ENCODE data around the gene STYXL2.

STYXL2 gene

GRCh38 chr1:167111868-167112709 is 18.2 kb downstream of the STYXL2 start:
- DNase-seq, result no peak

DNA sequence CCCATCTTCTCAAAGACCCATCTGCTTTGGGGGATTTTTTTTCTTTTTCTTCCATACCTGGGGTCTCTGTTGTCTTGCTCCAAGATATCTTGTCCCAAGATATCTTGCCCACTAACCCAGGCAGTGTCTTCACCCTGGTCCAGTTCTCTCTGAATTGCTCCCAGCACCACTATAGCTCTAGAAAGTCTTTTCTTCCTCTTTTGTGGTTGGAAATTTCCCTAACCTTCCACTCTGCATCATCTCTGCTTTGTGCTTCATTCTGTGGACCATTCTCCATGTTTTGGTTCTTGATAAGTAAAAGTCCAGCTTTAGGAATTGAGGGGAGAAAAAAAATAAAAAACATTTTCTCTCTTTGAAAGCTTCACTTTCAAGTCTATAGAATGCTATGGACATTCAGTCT is 20.9 kb downstream of the STYXL2 start:
- no peak for DNase-seq

GRCh38 chr1:167115655-167116054 is 21.8 kb downstream of the STYXL2 start:
- no peak for DNase-seq

DNA sequence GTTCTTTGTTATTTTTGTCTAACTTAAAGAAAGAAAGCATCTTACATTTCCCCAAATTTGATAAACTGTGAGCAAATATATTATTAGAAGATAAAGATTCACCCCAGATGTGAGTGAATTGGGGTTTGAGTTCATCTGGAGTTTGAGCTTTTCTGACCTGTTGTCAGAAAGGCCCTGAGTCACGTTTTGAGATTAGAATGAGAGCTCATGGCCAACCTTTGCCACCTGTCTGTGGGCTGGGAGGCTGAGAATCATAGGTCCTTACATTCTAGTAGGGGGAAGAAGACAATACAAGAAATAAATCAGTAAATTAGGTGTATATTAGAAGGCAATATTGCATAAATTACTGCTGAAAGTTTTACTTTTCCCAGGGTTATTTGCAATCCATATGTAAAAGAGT is 22.3 kb downstream of the STYXL2 start:
- DNase-seq, result no peak

DNA sequence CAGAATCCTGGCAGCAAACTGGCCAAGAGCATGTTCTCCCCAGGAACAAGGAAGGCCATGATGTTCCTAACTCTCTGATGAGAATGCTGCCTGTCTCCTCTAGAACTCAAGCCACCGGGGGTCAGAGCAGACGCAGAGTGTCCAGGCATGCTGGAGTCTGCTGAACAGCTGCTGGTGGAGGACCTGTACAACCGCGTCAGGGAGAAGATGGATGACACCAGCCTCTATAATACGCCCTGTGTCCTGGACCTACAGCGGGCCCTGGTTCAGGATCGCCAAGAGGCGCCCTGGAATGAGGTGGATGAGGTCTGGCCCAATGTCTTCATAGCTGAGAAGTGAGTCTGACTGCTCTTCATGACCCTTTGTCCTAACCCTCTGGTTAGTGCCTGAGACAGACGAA is 23.4 kb downstream of the STYXL2 start:
- no peak for DNase-seq

DNA sequence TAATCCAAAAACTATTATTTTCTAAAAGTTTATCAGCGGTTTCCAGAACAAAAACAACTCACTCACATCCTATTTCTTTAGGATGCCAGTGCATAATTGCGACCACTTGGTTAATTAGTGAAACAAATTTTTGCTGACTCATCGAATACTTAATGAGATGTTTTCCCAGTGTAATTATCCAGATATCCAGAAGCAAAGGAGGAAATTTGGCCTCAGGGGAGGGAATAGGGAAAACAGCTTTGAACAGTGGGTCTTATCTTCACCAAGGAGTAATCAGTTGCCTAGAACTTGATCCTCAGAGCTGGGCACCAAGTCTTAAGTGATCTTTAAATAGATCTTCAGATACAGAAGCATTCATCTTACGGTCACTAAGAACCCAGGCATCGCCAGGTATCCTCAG is 24.3 kb downstream of the STYXL2 start:
- DNase-seq, result no peak

DNA sequence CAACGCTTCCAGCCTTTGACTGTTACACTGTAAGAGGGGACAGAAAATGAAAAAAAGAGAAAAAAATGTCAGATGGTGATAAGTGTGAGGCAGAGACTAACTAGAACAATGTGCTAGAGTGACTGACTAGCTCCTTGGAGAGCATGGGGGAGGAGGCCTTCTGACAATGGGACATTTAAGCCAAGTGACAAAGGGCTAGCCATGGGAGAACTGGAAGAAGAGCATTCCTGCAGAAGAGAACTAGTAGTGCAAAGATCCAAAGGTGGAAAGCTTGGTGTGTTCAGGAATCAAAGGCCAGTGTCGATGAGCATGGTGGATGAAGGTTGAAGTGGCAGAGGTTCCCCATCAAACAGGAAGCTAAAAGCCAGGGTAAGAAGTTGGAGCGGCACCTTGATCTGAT is 25.8 kb downstream of the STYXL2 start:
- no peak for DNase-seq

DNA sequence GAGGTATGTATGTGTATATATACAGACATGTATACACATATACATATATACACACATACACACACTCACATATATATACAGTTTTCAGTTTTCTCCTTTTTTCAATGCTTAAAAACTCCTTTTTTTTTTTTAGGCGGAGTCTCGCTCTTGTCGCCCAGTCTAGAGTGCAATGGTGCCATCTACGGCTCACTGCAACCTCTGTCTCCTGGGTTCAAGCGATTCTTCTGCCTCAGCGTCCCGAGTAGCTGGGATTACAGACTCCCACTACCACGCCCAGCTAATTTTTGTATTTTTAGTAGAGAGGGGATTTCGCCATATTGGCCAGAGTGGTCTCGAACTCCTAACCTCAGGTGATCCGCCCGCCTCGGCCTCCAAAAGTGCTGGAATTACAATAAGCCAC is 27.0 kb downstream of the STYXL2 start:
- no peak for DNase-seq

DNA sequence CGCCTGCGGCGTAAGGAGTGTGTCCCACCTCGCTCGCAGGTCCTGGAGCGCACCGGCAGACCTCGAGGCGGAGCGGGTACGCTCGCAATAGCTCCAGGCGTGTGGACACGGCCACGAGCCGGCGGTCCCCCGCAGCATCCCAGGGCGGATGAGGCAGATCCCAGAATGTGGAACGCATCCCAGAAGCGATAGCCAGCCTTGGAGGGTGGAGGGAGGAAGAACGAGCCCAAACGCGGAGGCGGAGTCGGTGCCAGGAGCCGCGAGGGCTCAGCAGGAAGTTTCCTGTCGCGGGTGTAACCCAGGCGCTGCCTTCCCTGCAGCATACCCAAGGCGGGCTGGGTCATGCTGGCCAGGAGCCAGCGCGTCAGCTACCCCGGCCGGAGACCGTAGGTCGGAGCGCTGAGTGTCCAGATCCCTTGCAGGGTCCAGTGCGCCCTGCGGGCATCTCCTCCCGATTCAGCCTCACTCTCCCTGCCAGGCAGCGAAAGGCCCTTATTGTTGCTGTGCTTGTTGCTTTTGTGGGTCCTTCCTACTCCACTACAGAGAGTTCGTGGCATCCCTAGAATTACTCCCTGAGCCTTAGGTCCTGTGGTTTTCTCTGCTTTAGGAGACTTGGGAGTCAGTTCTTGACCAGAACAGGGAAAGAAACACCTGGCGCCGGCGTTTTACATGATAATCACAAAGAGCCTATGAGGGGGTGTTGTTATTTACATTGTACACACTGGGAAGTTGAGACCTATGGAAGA is 27.7 kb downstream of the STYXL2 start:
- peak; percentile 19 for DNase-seq

DNA sequence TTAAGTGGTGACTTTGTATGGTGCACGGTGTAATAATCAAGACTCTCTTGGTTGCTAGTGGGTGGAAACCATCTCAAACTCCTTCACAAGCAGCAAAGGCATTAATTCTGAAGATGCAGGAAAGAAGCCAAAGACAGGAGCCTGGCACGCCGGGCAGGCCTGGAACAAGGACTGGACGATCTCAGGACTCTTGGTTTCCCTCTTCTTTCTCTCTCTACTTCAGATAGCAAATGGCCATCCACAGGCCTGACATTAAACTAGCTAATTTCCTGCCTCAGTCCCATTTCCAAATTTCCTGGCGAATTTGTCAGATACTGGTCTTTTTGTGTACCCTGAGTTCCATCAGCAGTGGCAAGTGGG is 28.2 kb downstream of the STYXL2 start:
- DNase-seq, result no peak

GRCh38 chr1:167122568-167122967 is 28.7 kb downstream of the STYXL2 start:
- no peak for DNase-seq

DNA sequence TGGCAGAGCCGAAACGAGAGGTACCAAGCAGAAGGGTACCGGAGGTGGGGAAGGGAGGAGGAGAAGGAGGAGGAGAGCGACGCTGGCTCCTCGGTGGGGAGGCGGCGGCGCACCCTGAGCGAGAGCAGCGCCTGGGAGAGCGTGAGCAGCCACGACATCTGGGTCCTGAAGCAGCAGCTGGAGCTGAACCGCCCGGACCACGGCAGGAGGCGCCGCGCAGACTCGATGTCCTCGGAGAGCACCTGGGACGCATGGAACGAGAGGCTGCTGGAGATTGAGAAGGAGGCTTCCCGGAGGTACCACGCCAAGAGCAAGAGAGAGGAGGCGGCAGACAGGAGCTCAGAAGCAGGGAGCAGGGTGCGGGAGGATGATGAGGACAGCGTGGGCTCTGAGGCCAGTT is 32.4 kb downstream of the STYXL2 start:
- DNase-seq, result no peak

- no peak for DNase-seq
Observed at GRCh38 chr1:167126811-167127210, 32.9 kb downstream of the STYXL2 start.

DNA sequence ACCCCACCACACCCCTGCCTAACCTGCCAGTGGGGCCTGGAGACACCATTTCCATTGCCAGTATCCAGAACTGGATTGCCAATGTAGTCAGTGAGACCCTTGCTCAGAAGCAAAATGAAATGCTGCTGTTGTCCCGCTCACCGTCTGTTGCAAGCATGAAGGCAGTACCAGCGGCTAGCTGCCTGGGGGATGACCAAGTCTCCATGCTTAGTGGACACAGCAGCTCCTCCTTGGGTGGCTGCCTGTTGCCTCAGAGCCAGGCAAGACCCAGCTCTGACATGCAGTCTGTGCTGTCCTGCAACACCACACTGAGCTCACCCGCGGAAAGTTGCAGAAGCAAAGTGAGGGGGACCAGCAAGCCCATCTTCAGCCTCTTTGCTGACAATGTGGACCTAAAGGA is 33.4 kb downstream of the STYXL2 start:
- no peak for DNase-seq

DNA sequence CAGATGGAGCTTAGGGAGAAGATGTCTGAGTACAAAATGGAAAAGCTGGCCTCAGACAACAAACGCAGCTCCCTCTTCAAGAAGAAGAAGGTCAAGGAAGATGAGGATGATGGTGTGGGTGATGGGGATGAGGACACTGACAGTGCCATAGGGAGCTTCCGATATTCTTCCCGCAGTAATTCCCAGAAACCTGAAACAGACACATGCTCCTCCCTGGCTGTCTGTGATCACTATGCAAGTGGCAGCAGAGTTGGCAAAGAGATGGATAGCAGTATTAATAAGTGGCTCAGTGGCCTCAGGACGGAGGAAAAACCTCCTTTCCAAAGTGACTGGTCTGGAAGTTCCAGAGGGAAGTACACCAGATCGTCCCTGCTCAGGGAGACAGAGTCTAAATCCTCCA is 33.8 kb downstream of the STYXL2 start:
- no peak for DNase-seq

DNA sequence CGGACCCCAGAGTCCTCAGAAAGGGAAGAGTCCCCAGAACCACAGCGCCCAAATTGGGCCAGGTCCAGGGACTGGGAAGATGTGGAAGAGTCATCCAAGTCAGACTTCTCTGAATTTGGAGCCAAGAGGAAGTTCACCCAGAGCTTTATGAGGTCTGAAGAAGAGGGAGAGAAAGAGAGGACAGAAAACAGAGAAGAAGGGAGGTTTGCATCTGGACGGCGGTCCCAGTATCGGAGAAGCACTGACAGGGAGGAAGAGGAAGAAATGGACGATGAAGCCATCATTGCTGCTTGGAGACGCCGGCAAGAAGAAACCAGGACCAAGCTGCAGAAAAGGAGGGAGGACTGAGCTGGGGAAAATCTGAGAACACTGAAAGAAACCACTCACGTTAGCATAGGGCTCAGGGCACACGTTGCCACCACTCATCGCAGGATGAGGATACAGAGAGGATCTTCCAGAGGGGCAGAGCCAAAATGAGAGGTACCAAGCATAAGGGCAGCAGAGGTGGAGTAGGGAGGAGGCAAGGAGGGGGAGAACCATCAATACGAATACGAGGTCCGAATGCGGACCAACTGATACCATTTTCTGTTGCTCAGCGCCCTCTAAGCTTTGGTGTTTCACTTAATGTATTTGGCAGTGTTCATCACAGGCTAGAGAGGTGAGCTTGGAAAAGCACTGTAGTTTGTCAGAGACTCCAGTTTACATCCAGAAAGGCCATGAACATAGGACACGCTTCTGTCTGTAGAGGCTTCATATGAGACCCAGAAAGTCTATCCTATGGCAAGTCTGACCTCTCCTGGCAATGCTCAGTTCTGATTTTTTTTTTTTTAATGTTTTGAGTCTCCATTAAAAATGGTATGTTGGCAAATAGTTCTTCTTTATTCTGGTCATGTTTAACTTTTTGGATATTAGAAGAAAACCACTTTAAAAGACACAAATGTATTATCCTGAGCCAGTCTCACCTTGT is 34.7 kb downstream of the STYXL2 start:
- DNase-seq, result no peak

GRCh38 chr1:167130829-167131510 is 37.1 kb downstream of the STYXL2 start:
- no peak for DNase-seq

DNA sequence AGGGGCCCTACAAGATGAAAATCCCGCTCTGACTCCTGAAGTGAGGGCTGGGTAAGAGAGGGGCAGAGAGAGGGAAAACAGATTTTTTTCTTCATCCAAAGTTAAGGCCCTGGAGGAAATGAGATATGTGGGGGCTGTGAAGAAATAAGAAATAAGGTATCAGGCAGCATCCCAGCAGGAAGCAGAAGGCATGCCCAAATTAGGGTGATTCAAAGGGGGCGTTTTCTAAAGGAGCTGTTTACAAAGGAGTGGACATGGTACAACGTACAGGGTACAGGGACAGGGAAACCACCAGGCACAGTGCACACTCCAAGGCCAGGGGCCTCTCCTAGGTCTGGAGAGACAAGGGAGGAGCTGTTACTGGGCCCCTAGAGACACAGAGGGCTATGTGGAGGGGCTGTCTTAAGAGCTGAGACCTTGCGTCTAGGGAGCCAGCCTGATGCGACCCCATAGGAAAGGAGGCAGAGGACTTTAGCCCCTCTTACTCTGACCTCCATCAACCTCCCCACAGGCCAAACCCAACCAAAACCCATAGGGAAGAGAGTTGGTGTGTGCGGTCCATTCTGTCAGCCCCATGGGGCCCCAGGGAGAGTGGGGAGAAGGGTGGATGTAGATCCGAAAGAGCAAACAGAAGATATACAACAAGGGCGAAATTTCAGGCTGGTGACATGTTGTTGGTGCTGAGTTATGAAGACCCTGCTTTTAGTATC is 38.6 kb downstream of the STYXL2 start:
- DNase-seq, result no peak

GRCh38 chr1:167135281-167135840 is 41.5 kb downstream of the STYXL2 start:
- DNase-seq, result no peak

- no peak for DNase-seq
Observed at GRCh38 chr1:167136191-167136614, 42.3 kb downstream of the STYXL2 start.

GRCh38 chr1:167136806-167137205 is 42.9 kb downstream of the STYXL2 start:
- no peak for DNase-seq

GRCh38 chr1:167137332-167137781 is 43.5 kb downstream of the STYXL2 start:
- DNase-seq, result no peak

All from activated effector memory CD4-positive, alpha-beta T cell treated with Interleukin-2 at 50 U/mL for 16 hours (primary cell).